Endothelial cell of umbilical vein (primary cell): ENCODE measurements around the gene RCOR2. TPM values are rescaled to one million over a fixed set of nuclear protein-coding genes. Genes with fewer than 3 reads are reported as not detected.

ENCODE experiments used
- BruUV-seq: library from RNA; stranded (reverse); fragments of 400-500 nt; replicated peaks from 2 replicates; lab custom pipeline; 2021; lab: Mats Ljungman, UMichigan
- CTCF ChIA-PET: fragments of 300-600, 350-600 bp; sonication (Branson Sonifier 250); formaldehyde crosslinking; loops from one replicate; lab custom pipeline; 2021; ENCODE audit warnings: antibody characterized with exemption, inconsistent platforms; lab: Charles Lee
- POLR2A ChIA-PET: fragments of 300-600, 350-600 bp; sonication (Branson Sonifier 250); formaldehyde crosslinking; loops from one replicate; lab custom pipeline; 2021; ENCODE audit warnings: antibody characterized with exemption, inconsistent platforms; lab: Charles Lee
- DNase-seq: peaks from one replicate; pipeline ENCODE4 v3.0.0-alpha.2; 2011; ENCODE audit warnings: low read depth, low spot score
- FAIRE-seq: peaks from 2 replicates; lab custom pipeline; 2011; peaks lifted over from hg19 to GRCh38; lab: Jason Lieb, UNC
- H2AFZ ChIP-seq: 2 replicates; pipeline ENCODE4 v1.6.0; 2012; ENCODE audit warnings: low read depth, low read length, control low read depth, inconsistent platforms
- H3K27ac ChIP-seq: 2 replicates; pipeline ENCODE4 v1.5.1; 2011; ENCODE audit warnings: low read depth, mild to moderate bottlenecking, control low read depth, low read length, moderate library complexity; ENCODE audit not compliant: insufficient read depth
- H3K27me3 ChIP-seq, 2 experiments: 2 replicates each; pipeline versions ENCODE4 v1.6.0 to v1.6.1; 2011; ENCODE audit warnings: low read length in 2 of 2, mixed read lengths in 1 of 2; ENCODE audit not compliant: control insufficient read depth in 2 of 2, insufficient read depth in 2 of 2
- H3K36me3 ChIP-seq, 2 experiments: 2 replicates in 1 of 2; 3 replicates in 1 of 2; pipeline ENCODE4 v1.5.1; 2011; ENCODE audit warnings: low read length in 2 of 2, mild to moderate bottlenecking in 1 of 2, moderate library complexity in 1 of 2; ENCODE audit not compliant: control insufficient read depth in 2 of 2, insufficient read depth in 2 of 2; ENCODE audit errors: extremely low read depth in 1 of 2
- H3K4me1 ChIP-seq: 3 replicates; pipeline ENCODE4 v1.5.1; 2011; ENCODE audit warnings: mild to moderate bottlenecking, low read length; ENCODE audit not compliant: control insufficient read depth, insufficient read depth; ENCODE audit errors: extremely low read depth
- H3K4me2 ChIP-seq: 2 replicates; pipeline ENCODE4 v1.6.1; 2011; ENCODE audit warnings: low read length, control low read depth, mixed read lengths; ENCODE audit not compliant: insufficient read depth
- H3K4me3 ChIP-seq, 3 experiments: fragments of 200-600 bp in 1 of 3; sonication (generic), shearing (Covaris generic) in 1 of 3; replicated peaks in 1 of 3; 2 replicates each; pipeline ENCODE4 v1.5.1; 2011 to 2016; ENCODE audit warnings: control low read depth in 3 of 3, low read length in 3 of 3, mild to moderate bottlenecking in 2 of 3, inconsistent platforms in 1 of 3, low read depth in 1 of 3, moderate library complexity in 1 of 3; ENCODE audit not compliant: insufficient read depth in 1 of 3
- H3K79me2 ChIP-seq: 2 replicates; pipeline ENCODE4 v1.6.0; 2012; ENCODE audit warnings: low read length, inconsistent platforms; ENCODE audit not compliant: control insufficient read depth, insufficient read depth
- H3K9ac ChIP-seq: replicated peaks from 2 replicates; pipeline ENCODE3; 2011; ENCODE audit warnings: low read length, control low read depth; ENCODE audit not compliant: insufficient read depth; ENCODE audit errors: extremely low read depth
- H3K9me1 ChIP-seq: replicated peaks from 3 replicates; pipeline ENCODE4 v1.6.0; 2011; ENCODE audit warnings: mild to moderate bottlenecking, low read length; ENCODE audit not compliant: control insufficient read depth, insufficient read depth; ENCODE audit errors: extremely low read depth
- H3K9me3 ChIP-seq: replicated peaks from 2 replicates; pipeline ENCODE4 v1.5.1; 2012; ENCODE audit warnings: low read length, inconsistent platforms; ENCODE audit not compliant: control insufficient read depth, insufficient read depth
- H4K20me1 ChIP-seq: replicated peaks from 2 replicates; pipeline ENCODE3; 2011; ENCODE audit warnings: mild to moderate bottlenecking, low read length; ENCODE audit not compliant: control insufficient read depth, insufficient read depth; ENCODE audit errors: extremely low read depth
- CTCF ChIP-seq, 2 donors: IDR thresholded peaks; 1 replicate in 1 of 2; 2 replicates in 1 of 2; pipeline ENCODE4 v1.5.1; 2011; ENCODE audit warnings: low read length in 2 of 2, mild to moderate bottlenecking in 2 of 2, moderate library complexity in 2 of 2, control low read depth in 1 of 2, inconsistent platforms in 1 of 2, low read depth in 1 of 2; ENCODE audit not compliant: insufficient read depth in 1 of 2; ENCODE audit errors: extremely low read depth in 1 of 2
- FOS ChIP-seq: IDR thresholded peaks from 2 replicates; pipeline ENCODE4 v1.6.1; 2011; ENCODE audit warnings: mild to moderate bottlenecking, low read length, moderate library complexity, borderline replicate concordance; ENCODE audit not compliant: insufficient read depth
- MAX ChIP-seq: IDR thresholded peaks from 2 replicates; pipeline ENCODE4 v1.6.1; 2011; ENCODE audit not compliant: insufficient read depth, insufficient read length
- MYC ChIP-seq: IDR thresholded peaks from one replicate; pipeline ENCODE4 v1.6.1; 2011; ENCODE audit warnings: mild to moderate bottlenecking, low read depth, low read length
- dilution Hi-C: fragments of 300-500 bp; cut with MboI; formaldehyde crosslinking; loops from one replicate; pipeline ENCODE4 v1.15.0; 2019; ENCODE audit warnings: low sequenced_read_pairs; ENCODE audit not compliant: extremely low pct_ligation_motif_present
- intact Hi-C: fragments of 100-400 bp; cut with micrococcal nuclease; formaldehyde crosslinking; loops from one replicate; pipeline ENCODE4 v1.10.0; 2022
- polyA plus RNA-seq, 4 experiments: library from polyadenylated mRNA; depleted of rRNA in 3 of 4; stranded (reverse) in 3 of 4; unstranded in 1 of 4; fragments of >200 nt; gene quantifications; 2 replicates each; pipeline versions ENCODE4 v1.2.1 to v1.2.3, GENCODE V29; 2011 to 2012; ENCODE audit warnings: missing spikeins in 1 of 4
- total RNA-seq: library from RNA; stranded (reverse); gene quantifications from 2 replicates; pipeline ENCODE4 v1.2.3, GENCODE V29; 2021

RCOR2 gene
- total and polyA plus RNA-seq, 2 donors (not counting 3 experiments of a cell fraction or from before 2014, with no cell fraction given) = 0.13 to 0.63 TPM

GRCh38 chr11:63911440-63911839 lies 5.5 kb downstream of the RCOR2 start:
- H2AFZ ChIP-seq = no peak overlapping the region
- peaks cover 0 to 14% of the 10 kb centered on the region in 2 experiments for H3K36me3 ChIP-seq
- BruUV-seq = no TSS peak
- no peaks in the 10 kb centered on the region for H3K9me1 ChIP-seq
- no peaks in the 10 kb centered on the region for H3K79me2 ChIP-seq
- ChIA-PET CTCF (interaction anchor here (1.2 kb wide), 1 partner anchor 9 kb away, joined by 6 read pairs; no protein-coding TSS in a partner anchor), POLR2A (no interaction called here)
- H4K20me1 ChIP-seq = no peaks in the 10 kb centered on the region
- FAIRE-seq = no peak
- H3K4me1 ChIP-seq = no peaks in the 10 kb centered on the region
- H3K27ac ChIP-seq = no peak overlapping the region
- H3K9me3 ChIP-seq = no peaks in the 10 kb centered on the region
- H3K4me2 ChIP-seq = no peak overlapping the region
- DNase-seq = no peak
- no peak overlapping the region for H3K9ac ChIP-seq
- no peak overlapping the region for H3K4me3 ChIP-seq
- peaks cover 0 to under 1% of the 10 kb centered on the region in 2 experiments for H3K27me3 ChIP-seq
- dilution Hi-C loops = no loop called here
- no peak for TF ChIP-seq MAX
- intact Hi-C loops = no loop called here

- CTCF ChIA-PET = interaction anchor here (0.9 to 1.2 kb wide), 2 partner anchors 10 to 35 kb away, joined by 3 to 6 read pairs; no protein-coding TSS in a partner anchor
These were observed 6.3 kb downstream of the RCOR2 start for GRCh38 chr11:63910675-63911074.

More at GRCh38 chr11:63910675-63911074, 6.3 kb downstream of the RCOR2 start:
- DNase-seq (no peak), FAIRE-seq (no peak)
- no peaks in the 10 kb centered on the region for H3K27me3 ChIP-seq
- no peaks in the 10 kb centered on the region for H3K79me2 ChIP-seq
- TF ChIP-seq FOS = no peak
- no peak for TF ChIP-seq MAX
- no peak for TF ChIP-seq CTCF (IDR thresholded peaks at IDR 0.05; ENCODE audit: extremely low read depth in 1 of 2, insufficient read depth in 1 of 2, low read depth in 1 of 2, low read length in 2 of 2)
- TF ChIP-seq MYC = no peak
- H3K4me1 ChIP-seq = no peaks in the 10 kb centered on the region
- no TSS peak for BruUV-seq
- POLR2A ChIA-PET = no interaction called here
- no peak overlapping the region for H3K27ac ChIP-seq
- H3K36me3 ChIP-seq = peaks cover 0 to 14% of the 10 kb centered on the region in 2 experiments
- H3K4me3 ChIP-seq = no peak overlapping the region
- no peaks in the 10 kb centered on the region for H3K9me3 ChIP-seq
- intact Hi-C loops (no loop called here), dilution Hi-C loops (no loop called here)
- H4K20me1 ChIP-seq = no peaks in the 10 kb centered on the region
- no peak overlapping the region for H3K9ac ChIP-seq
- no peaks in the 10 kb centered on the region for H3K9me1 ChIP-seq
- no peak overlapping the region for H2AFZ ChIP-seq
- H3K4me2 ChIP-seq = no peak overlapping the region
